Measurements from ENCODE around the gene NCKAP5L.

- TF ChIP-seq, protein P1, sequence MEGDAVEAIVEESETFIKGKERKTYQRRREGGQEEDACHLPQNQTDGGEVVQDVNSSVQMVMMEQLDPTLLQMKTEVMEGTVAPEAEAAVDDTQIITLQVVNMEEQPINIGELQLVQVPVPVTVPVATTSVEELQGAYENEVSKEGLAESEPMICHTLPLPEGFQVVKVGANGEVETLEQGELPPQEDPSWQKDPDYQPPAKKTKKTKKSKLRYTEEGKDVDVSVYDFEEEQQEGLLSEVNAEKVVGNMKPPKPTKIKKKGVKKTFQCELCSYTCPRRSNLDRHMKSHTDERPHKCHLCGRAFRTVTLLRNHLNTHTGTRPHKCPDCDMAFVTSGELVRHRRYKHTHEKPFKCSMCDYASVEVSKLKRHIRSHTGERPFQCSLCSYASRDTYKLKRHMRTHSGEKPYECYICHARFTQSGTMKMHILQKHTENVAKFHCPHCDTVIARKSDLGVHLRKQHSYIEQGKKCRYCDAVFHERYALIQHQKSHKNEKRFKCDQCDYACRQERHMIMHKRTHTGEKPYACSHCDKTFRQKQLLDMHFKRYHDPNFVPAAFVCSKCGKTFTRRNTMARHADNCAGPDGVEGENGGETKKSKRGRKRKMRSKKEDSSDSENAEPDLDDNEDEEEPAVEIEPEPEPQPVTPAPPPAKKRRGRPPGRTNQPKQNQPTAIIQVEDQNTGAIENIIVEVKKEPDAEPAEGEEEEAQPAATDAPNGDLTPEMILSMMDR (optimal IDR thresholded peaks at IDR 0.05 in 1 of 3, IDR thresholded peaks at IDR 0.05 in 1 of 3, conservative IDR thresholded peaks at IDR 0.05 in 1 of 3; ENCODE audit: extremely low read depth in 1 of 3, insufficient read depth in 2 of 3, low read length in 3 of 3): no peak
- TF ChIP-seq EZH2 (IDR thresholded peaks at IDR 0.05; ENCODE audit: low read length): no peak
These were observed 50.9 kb downstream of the NCKAP5L start for GRCh38 chr12:49777341-49777740.
